B cell (primary cell): ENCODE data around the gene SLC35G1.

Experiments
- CTCF ChIP-seq: fragments of 200-600 bp; IDR thresholded peaks from one replicate; pipeline ENCODE4 v1.8.0; 2022; ENCODE audit warnings: antibody characterized with exemption, mild to moderate bottlenecking
- EZH2 ChIP-seq: IDR thresholded peaks from 2 replicates; pipeline ENCODE4 v1.6.1; 2012; ENCODE audit warnings: borderline replicate concordance, low read depth, mild to moderate bottlenecking, moderate library complexity, low read length; ENCODE audit not compliant: insufficient read depth, poor library complexity, severe bottlenecking

- no peak for TF ChIP-seq CTCF
- TF ChIP-seq EZH2 = no peak
Measured at GRCh38 chr10:93903051-93903450, 9.3 kb downstream of the SLC35G1 start.
